Stimulated activated naive B cell treated with anti-CD40 and anti-IgM and Interleukin-4, amounts not matched to agents 10 μg/mL and 1 μg/mL and 100 μg/mL, for 72 hours (primary cell): ENCODE measurements around the gene ZNF792.
"Not testable (repeated sequence)": the region's sequence is repeated elsewhere in the genome, so short reads cannot be mapped to it uniquely, and the experiment has no call there.

ENCODE experiments used
- ATAC-seq, 2 donors: fragments of 150-1000 bp; cut with Tn5 transposase; replicated peaks; 2 replicates each; pipeline ENCODE4 v1.10.0; 2021; ENCODE audit warnings: moderate library complexity in 1 of 2
- DNase-seq: peaks from one replicate; pipeline ENCODE4 v3.0.0; 2021
- H3K27ac Mint-ChIP-seq: one replicate; pipeline ENCODE4 v1.8.0; 2022; ENCODE audit warnings: mild to moderate bottlenecking, mixed read lengths
- H3K27me3 Mint-ChIP-seq, 2 donors: one replicate each; pipeline ENCODE4 v1.8.0; 2022; ENCODE audit warnings: mixed read lengths in 2 of 2
- H3K36me3 Mint-ChIP-seq, 2 donors: one replicate each; pipeline ENCODE4 v1.8.0; 2022; ENCODE audit warnings: mixed read lengths in 2 of 2, mild to moderate bottlenecking in 1 of 2
- H3K4me1 Mint-ChIP-seq, 2 donors: one replicate each; pipeline ENCODE4 v1.8.0; 2022; ENCODE audit warnings: mixed read lengths in 2 of 2, mild to moderate bottlenecking in 1 of 2
- H3K4me3 Mint-ChIP-seq, 2 donors: one replicate each; pipeline ENCODE4 v1.8.0; 2022; ENCODE audit warnings: mild to moderate bottlenecking in 2 of 2, mixed read lengths in 2 of 2, moderate library complexity in 1 of 2
- H3K9me3 Mint-ChIP-seq, 2 donors: one replicate each; pipeline ENCODE4 v1.8.0; 2022; ENCODE audit warnings: mixed read lengths in 2 of 2, mild to moderate bottlenecking in 1 of 2

ZNF792 gene

DNA sequence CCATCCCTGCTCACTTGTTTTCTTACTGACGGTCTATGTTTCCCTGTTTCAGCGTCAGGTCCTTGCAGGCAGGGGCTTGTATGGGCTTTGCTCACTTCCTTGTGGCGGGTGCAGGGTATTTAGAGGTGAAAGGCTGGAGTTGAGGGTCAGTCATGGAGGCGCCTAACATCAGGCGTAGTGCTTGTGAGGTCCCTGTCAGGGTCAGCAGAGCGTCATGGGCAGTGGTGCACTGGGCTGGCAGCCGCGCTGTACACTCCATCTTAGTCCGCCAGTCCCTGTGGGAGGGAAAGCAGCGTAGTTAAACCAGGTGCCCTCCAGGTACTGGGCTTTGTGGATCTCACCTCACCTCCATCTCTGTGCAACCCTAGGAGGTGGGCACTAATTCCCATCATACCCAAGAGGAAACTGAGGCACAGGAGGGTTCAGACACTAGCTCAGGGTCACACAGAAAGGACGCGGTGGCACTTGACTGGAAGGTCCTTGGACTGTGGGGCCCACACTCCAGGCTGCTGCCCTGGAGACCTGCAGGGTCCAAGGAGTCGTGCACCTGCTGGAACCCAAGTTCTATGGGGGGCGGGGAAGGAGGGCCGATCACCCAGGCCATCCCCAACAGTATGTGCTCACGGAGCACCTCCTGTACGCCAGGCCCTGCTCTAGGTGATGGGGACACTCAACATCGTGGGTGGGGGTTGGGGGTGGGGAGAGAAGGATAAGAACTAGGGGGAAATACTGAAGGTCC, 40.7 kb upstream of the ZNF792 start:
- Mint-ChIP-seq H3K27me3 (no peaks in the 10 kb centered on the region), H3K9me3 (no peaks in the 10 kb centered on the region), H3K36me3 (peaks cover 29 to 57% of the 10 kb centered on the region in 2 donors), H3K27ac (peak overlapping the region; percentile 62), H3K4me1 (peaks cover 42 to 45% of the 10 kb centered on the region in 2 donors), H3K4me3 (peak overlapping the region in 1 of 2 donors; percentile 48)
- ATAC-seq (no peak), DNase-seq (no peak)

GRCh38 chr19:35002037-35002535, 38.1 kb upstream of the ZNF792 start:
- Mint-ChIP-seq H3K36me3 (peaks cover 24 to 55% of the 10 kb centered on the region in 2 donors), H3K27ac (peak overlapping the region; percentile 95), H3K4me3 (peak overlapping the region; percentile 83 to 96), H3K27me3 (no peaks in the 10 kb centered on the region), H3K9me3 (no peaks in the 10 kb centered on the region), H3K4me1 (peaks cover 57 to 68% of the 10 kb centered on the region in 2 donors)
- ATAC-seq = no peak
- DNase-seq = no peak

DNA sequence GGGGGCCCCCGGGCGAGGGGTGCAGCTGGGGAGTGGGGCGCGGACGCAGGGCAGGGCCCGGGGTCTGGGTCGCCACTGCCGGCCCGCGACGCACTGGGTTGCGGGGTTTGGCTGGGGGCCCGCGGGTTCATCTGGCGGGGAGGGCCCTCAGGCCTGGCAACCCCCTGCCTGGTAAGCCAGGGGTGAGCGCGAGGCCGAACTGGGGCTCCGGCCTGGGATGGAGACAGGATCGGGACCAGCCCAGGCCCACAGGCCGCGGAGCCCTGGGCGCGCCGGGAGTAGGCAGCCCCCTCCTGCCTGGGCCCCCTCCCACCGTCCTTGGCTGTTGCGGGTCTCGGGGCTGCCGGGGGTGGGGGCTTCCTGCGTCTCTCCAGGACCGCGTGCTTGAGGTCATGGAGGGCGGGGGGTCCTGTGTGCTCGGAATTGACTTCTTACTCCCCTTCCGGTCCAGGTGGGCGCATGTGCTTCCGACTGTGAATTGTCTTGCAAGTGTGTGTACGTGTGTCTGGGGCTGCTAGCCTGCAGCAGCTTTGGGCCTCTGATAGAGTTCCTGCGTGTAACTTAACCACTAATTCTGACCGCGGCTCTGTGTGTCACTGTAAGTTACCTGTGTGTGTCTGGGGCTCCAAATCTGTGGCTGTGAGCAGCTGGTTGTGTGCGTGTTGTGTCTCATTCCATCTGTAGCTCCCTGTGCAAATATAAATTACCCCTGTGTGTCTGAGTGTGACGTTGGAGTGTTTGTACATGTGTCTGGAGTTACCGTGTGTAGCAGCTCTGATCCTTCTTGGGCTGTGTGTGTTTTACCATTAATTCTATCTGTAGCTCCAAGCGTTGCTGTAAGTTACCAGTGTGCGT, 36.8 kb upstream of the ZNF792 start:
- DNase-seq = peak; percentile 45
- Mint-ChIP-seq H3K27ac (peak overlapping the region; percentile 95), H3K9me3 (no peaks in the 10 kb centered on the region), H3K4me3 (peak overlapping the region; percentile 83 to 96), H3K36me3 (peaks cover 19 to 48% of the 10 kb centered on the region in 2 donors), H3K4me1 (peaks cover 52 to 67% of the 10 kb centered on the region in 2 donors), H3K27me3 (no peaks in the 10 kb centered on the region)
- peak; percentile 22 to 31 for ATAC-seq

- no peak overlapping the region for H3K27ac Mint-ChIP-seq
- H3K36me3 Mint-ChIP-seq = peaks cover 18 to 42% of the 10 kb centered on the region in 2 donors
- peaks cover 49 to 70% of the 10 kb centered on the region in 2 donors for H3K4me1 Mint-ChIP-seq
- no peaks in the 10 kb centered on the region for H3K9me3 Mint-ChIP-seq
- H3K4me3 Mint-ChIP-seq = peak overlapping the region; percentile 83 to 96
- H3K27me3 Mint-ChIP-seq = no peaks in the 10 kb centered on the region
- ATAC-seq (no peak), DNase-seq (no peak)
Observed at GRCh38 chr19:35000338-35000646, 36.3 kb upstream of the ZNF792 start.

DNA sequence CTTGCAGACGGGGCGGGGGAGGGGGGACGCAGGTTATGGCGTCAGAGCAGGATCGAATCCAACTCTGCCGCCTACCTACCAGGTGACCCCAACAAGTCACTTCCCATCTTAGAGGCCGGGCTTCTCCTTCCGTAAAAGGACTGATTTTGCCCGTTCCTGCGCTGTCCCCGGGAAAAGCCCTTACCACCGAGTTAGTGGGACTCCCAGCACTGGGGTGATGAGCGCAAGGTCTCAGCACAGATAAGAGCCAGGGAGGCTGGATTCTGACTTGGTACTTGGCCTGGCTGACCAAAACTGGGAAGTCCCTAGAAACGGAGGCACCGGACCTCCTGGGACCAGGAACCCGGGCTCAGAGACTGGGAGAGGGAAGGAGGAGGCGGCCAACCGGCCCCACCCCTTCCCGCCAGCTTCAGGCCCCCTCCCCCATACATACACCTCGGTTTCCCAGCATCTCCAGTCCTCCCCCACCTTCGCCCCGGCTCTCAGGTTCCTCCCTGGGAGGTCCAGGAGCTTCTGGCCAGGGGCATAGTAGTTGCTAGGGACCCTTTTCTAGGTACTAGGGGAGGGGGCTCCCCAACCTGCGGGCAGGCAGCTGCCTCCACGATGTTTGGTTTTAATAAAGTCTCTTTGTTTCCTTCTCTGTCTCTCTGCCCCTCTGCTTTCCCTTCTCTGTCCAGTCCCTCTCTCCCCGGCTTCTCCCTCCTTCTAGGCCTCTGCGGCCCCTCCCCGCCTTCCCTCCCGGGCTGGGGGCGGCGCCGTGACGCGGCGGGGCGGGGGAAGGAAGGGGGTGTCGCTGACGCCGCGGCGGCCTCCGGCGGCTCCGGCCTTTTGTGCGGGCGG, 35.7 kb upstream of the ZNF792 start, which contains the start of gene GRAMD1A:
TSS of gene GRAMD1A (plus strand) at position 826 of the 840 bp plus-strand sequence. CDS start 156 bp downstream, outside the sequence.
- peaks cover 16 to 40% of the 10 kb centered on the region in 2 donors for H3K36me3 Mint-ChIP-seq
- peaks cover 48 to 66% of the 10 kb centered on the region in 2 donors for H3K4me1 Mint-ChIP-seq
- H3K9me3 Mint-ChIP-seq = no peaks in the 10 kb centered on the region
- H3K27me3 Mint-ChIP-seq = no peaks in the 10 kb centered on the region
- ATAC-seq (peak; percentile 64 to 74), DNase-seq (peak; percentile 75)
- peak within 1 kb of the TSS; percentile 95 for H3K27ac Mint-ChIP-seq
- H3K4me3 Mint-ChIP-seq = peak within 1 kb of the TSS; percentile 83 to 96

DNA sequence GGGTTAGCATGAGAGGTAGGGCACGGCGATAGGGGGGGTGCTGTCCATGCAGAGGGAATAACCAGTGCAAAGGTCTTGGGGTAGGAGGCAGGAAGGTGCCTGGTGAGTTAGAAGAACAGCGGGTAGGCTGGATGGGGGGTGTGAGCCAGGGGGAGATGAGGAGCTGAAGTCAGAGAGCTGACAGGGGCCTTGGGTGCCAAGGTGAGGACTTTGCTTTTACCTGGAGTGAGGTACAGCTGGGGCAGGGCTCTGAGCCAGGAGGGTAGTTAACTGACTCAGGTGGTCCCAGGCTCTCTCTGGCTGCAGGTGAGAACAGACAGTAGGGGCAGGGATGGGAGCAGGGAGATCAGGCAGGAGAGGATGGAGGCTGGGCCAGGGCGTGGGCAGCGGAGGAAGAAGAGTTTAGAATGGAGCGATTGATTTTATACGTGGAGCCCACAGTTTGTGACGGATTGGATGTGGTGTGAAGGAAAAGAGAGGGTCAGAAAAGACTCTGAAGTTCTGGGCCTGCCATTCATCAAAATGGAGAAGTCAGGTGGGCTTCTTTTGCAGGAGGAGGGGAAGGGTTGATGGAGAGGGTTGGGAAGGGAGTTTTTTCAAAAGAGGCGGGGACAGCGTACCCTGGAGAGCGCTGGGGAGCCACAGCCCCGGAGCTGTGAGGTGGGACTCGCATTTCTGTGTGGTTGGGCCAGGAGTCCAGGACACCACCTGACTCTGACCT, 34.9 kb upstream of the ZNF792 start:
- Mint-ChIP-seq H3K27ac (peak overlapping the region; percentile 94), H3K9me3 (no peaks in the 10 kb centered on the region), H3K27me3 (peaks cover 0 to 1% of the 10 kb centered on the region in 2 donors), H3K4me1 (peaks cover 47 to 63% of the 10 kb centered on the region in 2 donors), H3K4me3 (peak overlapping the region; percentile 83 to 96), H3K36me3 (peaks cover 18 to 35% of the 10 kb centered on the region in 2 donors)
- ATAC-seq (peak; percentile 37 to 44), DNase-seq (no peak)

GRCh38 chr19:34998224-34998623, 34.2 kb upstream of the ZNF792 start:
- H3K27ac Mint-ChIP-seq = peak overlapping the region; percentile 85
- H3K4me3 Mint-ChIP-seq = peak overlapping the region; percentile 83 to 96
- H3K36me3 Mint-ChIP-seq = peaks cover 20 to 29% of the 10 kb centered on the region in 2 donors
- not testable (repeated sequence) for ATAC-seq, H3K27me3 Mint-ChIP-seq, H3K9me3 Mint-ChIP-seq, DNase-seq
- peaks cover 42 to 59% of the 10 kb centered on the region in 2 donors for H3K4me1 Mint-ChIP-seq

- Mint-ChIP-seq H3K4me1 (peaks cover 33 to 53% of the 10 kb centered on the region in 2 donors), H3K27ac (peak overlapping the region; percentile 85), H3K36me3 (peaks cover 10 to 19% of the 10 kb centered on the region in 2 donors)
Observed at GRCh38 chr19:34997071-34997617, 33.1 kb upstream of the ZNF792 start.

DNA sequence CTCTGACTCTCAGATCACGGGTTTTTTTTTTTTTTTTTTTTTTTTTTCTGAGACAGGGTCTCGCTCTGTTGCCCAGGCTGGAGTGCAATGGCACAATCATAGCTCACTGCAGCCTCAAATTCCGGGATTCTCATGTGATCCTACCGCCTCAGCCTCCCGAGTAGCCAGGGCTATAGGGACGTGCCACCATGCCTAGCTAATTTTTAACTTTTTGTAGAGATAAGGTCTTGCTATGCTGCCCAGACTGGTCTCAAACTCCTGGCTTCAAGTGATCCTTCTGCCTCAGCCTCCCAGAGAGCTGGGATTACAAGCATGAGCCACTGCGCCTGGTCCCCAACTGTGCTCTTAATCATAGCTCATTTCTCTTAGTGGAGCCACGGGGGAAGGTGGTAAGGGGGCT, 31.5 kb upstream of the ZNF792 start:
- H3K27ac Mint-ChIP-seq = peak overlapping the region; percentile 20
- ATAC-seq (no peak), DNase-seq (no peak)
- peaks cover 5 to 6% of the 10 kb centered on the region in 2 donors for H3K36me3 Mint-ChIP-seq
- no peaks in the 10 kb centered on the region for H3K9me3 Mint-ChIP-seq
- no peak overlapping the region for H3K4me3 Mint-ChIP-seq
- H3K4me1 Mint-ChIP-seq = peaks cover 26 to 51% of the 10 kb centered on the region in 2 donors
- H3K27me3 Mint-ChIP-seq = peaks cover 0 to 4% of the 10 kb centered on the region in 2 donors

More at GRCh38 chr19:34997071-34997617, 33.1 kb upstream of the ZNF792 start:
- Mint-ChIP-seq H3K9me3 (no peaks in the 10 kb centered on the region), H3K27me3 (peaks cover 0 to 4% of the 10 kb centered on the region in 2 donors), H3K4me3 (peak overlapping the region in 1 of 2 donors; percentile 33)
- DNase-seq (no peak), ATAC-seq (no peak)

- Mint-ChIP-seq H3K9me3 (no peaks in the 10 kb centered on the region), H3K4me1 (peaks cover 30 to 57% of the 10 kb centered on the region in 2 donors), H3K4me3 (no peak overlapping the region), H3K27ac (no peak overlapping the region), H3K36me3 (peaks cover 5 to 6% of the 10 kb centered on the region in 2 donors), H3K27me3 (peaks cover 0 to 4% of the 10 kb centered on the region in 2 donors)
- ATAC-seq = no peak
- no peak for DNase-seq
Observed at GRCh38 chr19:34994643-34995541, 30.9 kb upstream of the ZNF792 start.

GRCh38 chr19:34994286-34994642, 30.2 kb upstream of the ZNF792 start:
- DNase-seq = no peak
- no peak for ATAC-seq

DNA sequence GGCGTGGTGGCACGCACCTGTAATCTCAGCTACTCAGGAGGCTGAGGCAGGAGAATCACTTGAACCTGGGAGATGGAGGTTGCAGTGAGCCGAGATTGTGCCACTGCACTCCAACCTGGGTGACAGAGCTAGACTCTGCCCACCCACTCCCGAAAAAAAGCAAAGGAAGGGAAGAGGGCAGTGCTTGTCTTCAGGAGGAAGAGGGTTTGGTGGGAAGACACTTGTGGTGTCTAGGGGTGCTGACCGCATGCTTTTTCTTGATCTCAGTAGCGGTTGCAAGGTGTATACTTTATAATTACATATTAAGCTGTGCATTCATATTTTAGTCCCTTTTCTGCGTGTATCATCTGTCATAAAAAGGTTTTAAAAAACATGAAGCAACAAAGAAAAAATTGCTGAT, 28.6 kb upstream of the ZNF792 start:
- not testable (repeated sequence) for ATAC-seq, H3K9me3 Mint-ChIP-seq, DNase-seq, H3K36me3 Mint-ChIP-seq, H3K27ac Mint-ChIP-seq, H3K4me3 Mint-ChIP-seq, H3K27me3 Mint-ChIP-seq
- H3K4me1 Mint-ChIP-seq = peaks cover 32 to 54% of the 10 kb centered on the region in 2 donors

More at GRCh38 chr19:34994286-34994642, 30.2 kb upstream of the ZNF792 start:
- Mint-ChIP-seq H3K27ac (no peak overlapping the region), H3K4me1 (peaks cover 34 to 58% of the 10 kb centered on the region in 2 donors), H3K9me3 (no peaks in the 10 kb centered on the region), H3K27me3 (peaks cover 0 to 4% of the 10 kb centered on the region in 2 donors), H3K36me3 (peaks cover 5 to 6% of the 10 kb centered on the region in 2 donors), H3K4me3 (no peak overlapping the region)
